Measurements from ENCODE around the gene RAB3C. TPM values are rescaled to one million over a fixed set of nuclear protein-coding genes. Genes with fewer than 3 reads are reported as not detected.

Gene RAB3C
- total RNA-seq, 1 experiment from 2014 or later = 13.3 TPM

DNA sequence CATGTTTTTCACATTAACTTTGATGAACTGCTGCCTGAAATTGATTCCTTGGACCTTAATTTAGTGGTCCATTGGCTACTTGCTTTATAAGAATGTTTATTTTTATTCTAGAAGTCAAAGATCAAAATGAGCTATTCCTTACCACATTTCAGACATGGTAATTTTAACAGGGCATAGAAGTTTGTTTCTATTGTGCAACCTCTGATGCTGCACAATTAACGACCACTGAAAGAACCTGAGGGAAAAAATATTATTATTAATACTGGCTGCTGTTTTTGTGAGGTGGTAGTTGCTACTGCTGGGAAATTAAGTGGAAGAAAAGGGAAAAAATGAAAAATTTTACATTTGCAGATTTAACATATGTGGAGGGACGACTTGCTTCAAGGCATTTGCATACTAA lies 37.9 kb upstream of the RAB3C start (continued):
- TF ChIP-seq, protein P1, sequence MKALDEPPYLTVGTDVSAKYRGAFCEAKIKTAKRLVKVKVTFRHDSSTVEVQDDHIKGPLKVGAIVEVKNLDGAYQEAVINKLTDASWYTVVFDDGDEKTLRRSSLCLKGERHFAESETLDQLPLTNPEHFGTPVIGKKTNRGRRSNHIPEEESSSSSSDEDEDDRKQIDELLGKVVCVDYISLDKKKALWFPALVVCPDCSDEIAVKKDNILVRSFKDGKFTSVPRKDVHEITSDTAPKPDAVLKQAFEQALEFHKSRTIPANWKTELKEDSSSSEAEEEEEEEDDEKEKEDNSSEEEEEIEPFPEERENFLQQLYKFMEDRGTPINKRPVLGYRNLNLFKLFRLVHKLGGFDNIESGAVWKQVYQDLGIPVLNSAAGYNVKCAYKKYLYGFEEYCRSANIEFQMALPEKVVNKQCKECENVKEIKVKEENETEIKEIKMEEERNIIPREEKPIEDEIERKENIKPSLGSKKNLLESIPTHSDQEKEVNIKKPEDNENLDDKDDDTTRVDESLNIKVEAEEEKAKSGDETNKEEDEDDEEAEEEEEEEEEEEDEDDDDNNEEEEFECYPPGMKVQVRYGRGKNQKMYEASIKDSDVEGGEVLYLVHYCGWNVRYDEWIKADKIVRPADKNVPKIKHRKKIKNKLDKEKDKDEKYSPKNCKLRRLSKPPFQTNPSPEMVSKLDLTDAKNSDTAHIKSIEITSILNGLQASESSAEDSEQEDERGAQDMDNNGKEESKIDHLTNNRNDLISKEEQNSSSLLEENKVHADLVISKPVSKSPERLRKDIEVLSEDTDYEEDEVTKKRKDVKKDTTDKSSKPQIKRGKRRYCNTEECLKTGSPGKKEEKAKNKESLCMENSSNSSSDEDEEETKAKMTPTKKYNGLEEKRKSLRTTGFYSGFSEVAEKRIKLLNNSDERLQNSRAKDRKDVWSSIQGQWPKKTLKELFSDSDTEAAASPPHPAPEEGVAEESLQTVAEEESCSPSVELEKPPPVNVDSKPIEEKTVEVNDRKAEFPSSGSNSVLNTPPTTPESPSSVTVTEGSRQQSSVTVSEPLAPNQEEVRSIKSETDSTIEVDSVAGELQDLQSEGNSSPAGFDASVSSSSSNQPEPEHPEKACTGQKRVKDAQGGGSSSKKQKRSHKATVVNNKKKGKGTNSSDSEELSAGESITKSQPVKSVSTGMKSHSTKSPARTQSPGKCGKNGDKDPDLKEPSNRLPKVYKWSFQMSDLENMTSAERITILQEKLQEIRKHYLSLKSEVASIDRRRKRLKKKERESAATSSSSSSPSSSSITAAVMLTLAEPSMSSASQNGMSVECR (CRISPR knock-in tag; IDR thresholded peaks at IDR 0.05; ENCODE audit: borderline replicate concordance) = no peak

DNA sequence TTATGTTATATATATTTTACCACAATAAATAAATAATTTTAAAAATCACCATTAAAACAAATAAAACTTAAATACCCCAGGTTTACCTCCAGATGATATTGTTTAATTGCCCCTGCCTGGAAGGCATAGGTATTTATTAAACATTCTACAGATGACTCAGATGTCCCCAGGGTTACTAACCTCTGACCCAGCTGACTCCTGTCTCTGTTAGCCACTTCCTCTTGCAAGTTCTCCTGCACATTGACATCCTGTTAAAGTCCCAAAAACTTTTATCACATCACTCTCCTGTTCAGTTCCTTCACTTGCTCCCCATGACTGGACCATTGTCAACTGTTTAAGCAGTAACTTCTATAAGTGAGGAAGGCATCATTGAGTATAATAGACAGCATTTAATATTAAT lies 37.0 kb upstream of the RAB3C start:
- Mint-ChIP-seq H3K4me1 (0 out of 2 replicates have a peak, but pooled peaks cover 2% of the 10 kb centered on the region), H3K27ac (no peak overlapping the region), H3K27me3 (ENCODE audit: low read depth) (no peaks in the 10 kb centered on the region; the same call in 1 of the 2 replicates), H3K4me3 (no peak overlapping the region), H3K9me3 (peaks cover 32% of the 10 kb centered on the region), H3K36me3 (peaks cover 24% of the 10 kb centered on the region)
- DNase-seq (ENCODE audit: low spot score) = no peak
- ChIA-PET CTCF (no interaction called here), POLR2A (no interaction called here)
- TF ChIP-seq, protein P2, sequence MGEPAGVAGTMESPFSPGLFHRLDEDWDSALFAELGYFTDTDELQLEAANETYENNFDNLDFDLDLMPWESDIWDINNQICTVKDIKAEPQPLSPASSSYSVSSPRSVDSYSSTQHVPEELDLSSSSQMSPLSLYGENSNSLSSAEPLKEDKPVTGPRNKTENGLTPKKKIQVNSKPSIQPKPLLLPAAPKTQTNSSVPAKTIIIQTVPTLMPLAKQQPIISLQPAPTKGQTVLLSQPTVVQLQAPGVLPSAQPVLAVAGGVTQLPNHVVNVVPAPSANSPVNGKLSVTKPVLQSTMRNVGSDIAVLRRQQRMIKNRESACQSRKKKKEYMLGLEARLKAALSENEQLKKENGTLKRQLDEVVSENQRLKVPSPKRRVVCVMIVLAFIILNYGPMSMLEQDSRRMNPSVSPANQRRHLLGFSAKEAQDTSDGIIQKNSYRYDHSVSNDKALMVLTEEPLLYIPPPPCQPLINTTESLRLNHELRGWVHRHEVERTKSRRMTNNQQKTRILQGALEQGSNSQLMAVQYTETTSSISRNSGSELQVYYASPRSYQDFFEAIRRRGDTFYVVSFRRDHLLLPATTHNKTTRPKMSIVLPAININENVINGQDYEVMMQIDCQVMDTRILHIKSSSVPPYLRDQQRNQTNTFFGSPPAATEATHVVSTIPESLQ (CRISPR knock-in tag; IDR thresholded peaks at IDR 0.05) = no peak
- no peak for TF ChIP-seq GRHL2 (CRISPR knock-in tag; IDR thresholded peaks at IDR 0.05; ENCODE audit: insufficient replicate concordance, severe bottlenecking)
- no peak for TF ChIP-seq SOX15 (CRISPR knock-in tag; IDR thresholded peaks at IDR 0.05)
- TF ChIP-seq, protein P3, sequence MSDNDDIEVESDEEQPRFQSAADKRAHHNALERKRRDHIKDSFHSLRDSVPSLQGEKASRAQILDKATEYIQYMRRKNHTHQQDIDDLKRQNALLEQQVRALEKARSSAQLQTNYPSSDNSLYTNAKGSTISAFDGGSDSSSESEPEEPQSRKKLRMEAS (CRISPR knock-in tag; IDR thresholded peaks at IDR 0.05) = no peak
- no peak for TF ChIP-seq ZBTB21 (CRISPR knock-in tag; IDR thresholded peaks at IDR 0.05; ENCODE audit: borderline replicate concordance)
- TF ChIP-seq, protein P4, sequence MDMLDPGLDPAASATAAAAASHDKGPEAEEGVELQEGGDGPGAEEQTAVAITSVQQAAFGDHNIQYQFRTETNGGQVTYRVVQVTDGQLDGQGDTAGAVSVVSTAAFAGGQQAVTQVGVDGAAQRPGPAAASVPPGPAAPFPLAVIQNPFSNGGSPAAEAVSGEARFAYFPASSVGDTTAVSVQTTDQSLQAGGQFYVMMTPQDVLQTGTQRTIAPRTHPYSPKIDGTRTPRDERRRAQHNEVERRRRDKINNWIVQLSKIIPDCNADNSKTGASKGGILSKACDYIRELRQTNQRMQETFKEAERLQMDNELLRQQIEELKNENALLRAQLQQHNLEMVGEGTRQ (CRISPR knock-in tag; IDR thresholded peaks at IDR 0.05) = no peak
- no peak for TF ChIP-seq TCF7 (CRISPR knock-in tag; IDR thresholded peaks at IDR 0.05; ENCODE audit: low read depth)
- no peak for TF ChIP-seq EMX1 (CRISPR knock-in tag; IDR thresholded peaks at IDR 0.05)
- TF ChIP-seq TEAD1 (CRISPR knock-in tag; IDR thresholded peaks at IDR 0.05) = no peak
- TF ChIP-seq, protein P5, sequence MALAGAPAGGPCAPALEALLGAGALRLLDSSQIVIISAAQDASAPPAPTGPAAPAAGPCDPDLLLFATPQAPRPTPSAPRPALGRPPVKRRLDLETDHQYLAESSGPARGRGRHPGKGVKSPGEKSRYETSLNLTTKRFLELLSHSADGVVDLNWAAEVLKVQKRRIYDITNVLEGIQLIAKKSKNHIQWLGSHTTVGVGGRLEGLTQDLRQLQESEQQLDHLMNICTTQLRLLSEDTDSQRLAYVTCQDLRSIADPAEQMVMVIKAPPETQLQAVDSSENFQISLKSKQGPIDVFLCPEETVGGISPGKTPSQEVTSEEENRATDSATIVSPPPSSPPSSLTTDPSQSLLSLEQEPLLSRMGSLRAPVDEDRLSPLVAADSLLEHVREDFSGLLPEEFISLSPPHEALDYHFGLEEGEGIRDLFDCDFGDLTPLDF (CRISPR knock-in tag; IDR thresholded peaks at IDR 0.05) = no peak
- TF ChIP-seq HMGA2 (CRISPR knock-in tag; IDR thresholded peaks at IDR 0.05) = no peak
- TF ChIP-seq ZNF396 (CRISPR knock-in tag; IDR thresholded peaks at IDR 0.05; ENCODE audit: borderline replicate concordance) = no peak
- TF ChIP-seq, protein P6, sequence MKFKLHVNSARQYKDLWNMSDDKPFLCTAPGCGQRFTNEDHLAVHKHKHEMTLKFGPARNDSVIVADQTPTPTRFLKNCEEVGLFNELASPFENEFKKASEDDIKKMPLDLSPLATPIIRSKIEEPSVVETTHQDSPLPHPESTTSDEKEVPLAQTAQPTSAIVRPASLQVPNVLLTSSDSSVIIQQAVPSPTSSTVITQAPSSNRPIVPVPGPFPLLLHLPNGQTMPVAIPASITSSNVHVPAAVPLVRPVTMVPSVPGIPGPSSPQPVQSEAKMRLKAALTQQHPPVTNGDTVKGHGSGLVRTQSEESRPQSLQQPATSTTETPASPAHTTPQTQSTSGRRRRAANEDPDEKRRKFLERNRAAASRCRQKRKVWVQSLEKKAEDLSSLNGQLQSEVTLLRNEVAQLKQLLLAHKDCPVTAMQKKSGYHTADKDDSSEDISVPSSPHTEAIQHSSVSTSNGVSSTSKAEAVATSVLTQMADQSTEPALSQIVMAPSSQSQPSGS (CRISPR knock-in tag; IDR thresholded peaks at IDR 0.05; ENCODE audit: borderline replicate concordance, low read depth) = no peak
- no peak for TF ChIP-seq NR1H2 (CRISPR knock-in tag; IDR thresholded peaks at IDR 0.05)
- TF ChIP-seq, protein P7, sequence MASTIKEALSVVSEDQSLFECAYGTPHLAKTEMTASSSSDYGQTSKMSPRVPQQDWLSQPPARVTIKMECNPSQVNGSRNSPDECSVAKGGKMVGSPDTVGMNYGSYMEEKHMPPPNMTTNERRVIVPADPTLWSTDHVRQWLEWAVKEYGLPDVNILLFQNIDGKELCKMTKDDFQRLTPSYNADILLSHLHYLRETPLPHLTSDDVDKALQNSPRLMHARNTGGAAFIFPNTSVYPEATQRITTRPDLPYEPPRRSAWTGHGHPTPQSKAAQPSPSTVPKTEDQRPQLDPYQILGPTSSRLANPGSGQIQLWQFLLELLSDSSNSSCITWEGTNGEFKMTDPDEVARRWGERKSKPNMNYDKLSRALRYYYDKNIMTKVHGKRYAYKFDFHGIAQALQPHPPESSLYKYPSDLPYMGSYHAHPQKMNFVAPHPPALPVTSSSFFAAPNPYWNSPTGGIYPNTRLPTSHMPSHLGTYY (CRISPR knock-in tag; IDR thresholded peaks at IDR 0.05) = no peak
- no peak for ATAC-seq
